GM19240 (cell line): ENCODE data around the gene AFAP1.

Source experiments
- DNase-seq: peaks from one replicate; pipeline ENCODE4 v3.0.0; 2011; ENCODE audit warnings: low spot score; ENCODE audit not compliant: insufficient read length

AFAP1 gene

GRCh38 chr4:7939377-7940108 is at the start of gene AFAP1:
AFAP1 (minus strand) TSS chr4:7939861; CDS start chr4:7872078, 67,783 bp downstream.
- peak; percentile 74 for DNase-seq

GRCh38 chr4:7988437-7988836 is 48.8 kb upstream of the AFAP1 start:
- no peak for DNase-seq

GRCh38 chr4:7987148-7987989 is 47.7 kb upstream of the AFAP1 start:
- peak; percentile 81 for DNase-seq

- DNase-seq, result no peak
Observed at GRCh38 chr4:7985891-7986441, 46.3 kb upstream of the AFAP1 start.

GRCh38 chr4:7985072-7985471 is 45.4 kb upstream of the AFAP1 start:
- DNase-seq, result no peak

GRCh38 chr4:7984286-7984925 is 44.7 kb upstream of the AFAP1 start:
- DNase-seq, result no peak

- DNase-seq, result no peak
Observed at GRCh38 chr4:7983296-7983695, 43.6 kb upstream of the AFAP1 start.

- no peak for DNase-seq
Observed at GRCh38 chr4:7981738-7982394, 42.2 kb upstream of the AFAP1 start.

- DNase-seq, result no peak
Observed at GRCh38 chr4:7980036-7980435, 40.4 kb upstream of the AFAP1 start.

- no peak for DNase-seq
Observed at GRCh38 chr4:7979652-7979968, 39.9 kb upstream of the AFAP1 start.

GRCh38 chr4:7978907-7979651 is 39.4 kb upstream of the AFAP1 start:
- no peak for DNase-seq

- no peak for DNase-seq
Observed at GRCh38 chr4:7978489-7978888, 38.8 kb upstream of the AFAP1 start.

GRCh38 chr4:7976634-7977033 is 37.0 kb upstream of the AFAP1 start:
- no peak for DNase-seq

- no peak for DNase-seq
Observed at GRCh38 chr4:7976025-7976424, 36.4 kb upstream of the AFAP1 start.

GRCh38 chr4:7974425-7974824 is 34.8 kb upstream of the AFAP1 start:
- DNase-seq, result no peak

GRCh38 chr4:7973545-7973981 is 33.9 kb upstream of the AFAP1 start:
- no peak for DNase-seq

- DNase-seq, result no peak
Observed at GRCh38 chr4:7971881-7972500, 32.3 kb upstream of the AFAP1 start.

GRCh38 chr4:7971159-7971631 is 31.5 kb upstream of the AFAP1 start:
- DNase-seq, result no peak

GRCh38 chr4:7970361-7970946 is 30.8 kb upstream of the AFAP1 start:
- DNase-seq, result no peak
